ENCODE results near the gene DTD2.
"Not testable (repeated sequence)": the region's sequence is repeated elsewhere in the genome, so short reads cannot be mapped to it uniquely, and the experiment has no call there.

DTD2 gene

DNA sequence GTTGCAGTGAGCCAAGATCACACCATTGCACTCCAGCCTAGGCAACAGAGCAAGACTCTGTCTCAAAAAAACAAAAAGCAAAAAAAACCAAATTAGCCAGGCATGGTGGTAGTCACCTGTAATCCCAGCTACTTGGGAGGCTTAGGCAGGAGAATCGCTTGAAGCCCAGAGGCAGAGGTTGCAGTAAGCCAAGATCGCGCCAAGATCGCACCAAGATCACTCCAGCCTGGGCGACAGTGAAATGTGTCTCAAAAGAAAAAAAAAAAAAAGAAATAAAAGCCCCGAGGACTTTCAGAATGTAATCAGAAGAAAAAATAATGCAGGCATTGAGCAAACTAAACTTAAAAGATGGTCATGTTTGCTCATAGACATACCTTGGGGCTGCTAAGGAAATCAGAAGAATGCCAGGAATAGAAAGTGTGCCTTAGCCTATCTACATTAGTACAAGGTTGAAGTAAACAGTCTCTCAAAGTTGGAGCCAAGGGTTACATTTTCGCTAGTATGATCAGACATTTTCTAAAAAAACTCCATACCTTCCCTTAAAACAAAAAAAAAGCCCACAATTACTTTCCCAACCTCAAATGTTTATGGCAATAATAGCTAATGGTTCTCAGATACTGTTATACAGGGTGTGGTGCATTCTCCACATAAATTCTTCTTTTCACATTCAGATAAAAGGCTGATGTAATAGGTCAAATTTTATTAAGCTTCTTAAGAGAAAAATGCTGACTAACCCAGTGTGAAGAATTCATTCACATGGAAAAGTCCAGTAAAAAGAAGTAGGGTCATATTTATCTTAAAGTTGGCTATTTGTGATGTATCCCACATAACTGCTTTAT, 15.8 kb downstream of the DTD2 start:
- DNase-seq = no peak

DNA sequence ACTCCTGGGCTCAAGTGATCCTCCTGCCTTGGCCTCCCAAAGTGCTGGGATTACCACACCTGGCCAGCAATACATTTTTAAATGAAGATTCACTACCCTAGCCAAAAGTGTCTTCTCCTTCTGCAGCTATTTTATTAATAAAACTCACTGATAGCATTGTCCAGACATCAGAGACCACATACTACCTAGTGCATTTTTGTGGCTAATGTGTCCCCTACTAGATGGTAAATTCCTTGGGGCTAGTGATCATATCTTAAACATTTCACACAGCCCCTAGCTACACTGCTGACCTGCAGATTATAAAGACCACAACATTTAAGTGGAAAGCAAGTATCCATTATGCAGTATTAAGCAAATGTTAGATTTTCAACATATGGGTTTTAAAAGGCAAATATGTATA, 17.0 kb downstream of the DTD2 start:
- DNase-seq = no peak

DNA sequence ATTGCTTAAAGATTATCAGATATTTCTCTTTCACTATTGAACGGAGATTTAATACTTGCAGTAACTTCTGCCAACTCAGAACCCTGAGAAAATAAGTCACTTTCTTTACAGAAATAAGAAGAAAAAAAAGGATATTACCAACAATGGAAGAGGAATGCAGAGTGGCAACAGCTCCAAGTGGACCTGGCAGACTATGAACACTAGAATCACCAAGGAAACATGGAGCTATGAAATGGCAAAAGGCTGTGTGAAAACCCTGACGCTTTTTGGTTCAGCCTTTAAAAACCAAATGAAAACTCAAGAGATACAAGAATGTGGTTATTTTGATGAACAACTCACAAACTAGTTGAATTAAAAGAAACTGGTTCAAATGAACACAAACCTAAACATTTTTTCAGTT, 17.7 kb downstream of the DTD2 start:
- DNase-seq = no peak

DNA sequence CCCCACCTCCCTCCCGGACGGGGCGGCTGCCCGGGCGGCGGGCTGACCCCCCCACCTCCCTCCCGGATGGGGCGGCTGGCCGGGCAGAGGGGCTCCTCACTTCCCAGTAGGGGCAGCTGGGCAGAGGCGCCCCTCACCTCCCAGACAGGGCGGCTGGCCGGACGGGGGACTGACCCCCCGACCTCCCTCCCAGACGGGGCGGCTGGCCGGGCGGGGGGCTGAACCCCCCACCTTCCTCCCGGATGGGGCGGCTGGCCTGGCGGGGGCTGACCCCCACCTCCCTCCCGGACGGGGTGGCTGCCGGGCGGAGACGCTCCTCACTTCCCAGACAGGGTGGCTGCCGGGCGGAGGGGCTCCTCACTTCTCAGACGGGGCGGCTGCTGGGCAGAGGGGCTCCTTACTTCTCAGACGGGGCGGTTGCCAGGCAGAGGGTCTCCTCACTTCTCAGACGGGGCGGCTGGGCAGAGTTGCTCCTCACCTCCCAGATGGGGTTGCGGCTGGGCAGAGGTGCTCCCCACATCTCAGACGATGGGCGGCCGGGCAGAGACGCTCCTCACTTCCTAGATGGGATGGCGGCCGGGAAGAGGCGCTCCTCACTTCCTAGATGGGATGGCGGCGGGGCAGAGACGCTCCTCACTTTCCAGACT, 20.1 kb downstream of the DTD2 start:
- DNase-seq = not testable (repeated sequence)

GRCh38 chr14:31435276-31435675, 22.0 kb downstream of the DTD2 start:
- no peak for DNase-seq

DNA sequence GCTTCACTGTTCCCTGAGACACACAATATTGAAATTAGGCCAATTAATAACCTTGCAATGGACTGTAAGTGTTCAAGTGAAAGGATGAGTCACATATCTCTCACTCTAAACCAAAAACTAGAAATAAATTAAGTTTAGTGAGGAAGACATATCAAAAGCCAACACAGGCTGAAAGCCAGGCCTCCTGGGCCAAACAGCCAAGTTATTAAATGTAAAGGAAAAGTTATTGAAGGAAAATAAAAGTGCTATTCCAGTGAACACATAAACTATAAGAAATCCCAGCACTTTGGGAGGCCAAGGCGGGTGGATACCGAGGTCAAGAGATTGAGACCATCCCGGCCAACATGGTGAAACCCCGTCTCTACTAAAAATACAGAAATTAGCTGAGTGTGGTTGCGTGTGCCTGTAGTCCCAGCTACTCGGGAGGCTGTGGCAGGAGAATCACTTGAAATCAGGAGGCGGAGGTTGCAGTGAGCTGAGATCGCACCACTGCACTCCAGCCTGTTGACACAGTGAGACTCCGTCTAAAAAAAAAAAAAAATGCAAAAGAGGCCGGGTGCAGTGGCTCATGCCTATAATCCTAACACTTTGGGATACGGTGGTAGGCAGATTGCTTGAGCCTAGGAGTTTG, 26.6 kb downstream of the DTD2 start:
- no peak for DNase-seq

GRCh38 chr14:31429791-31430190, 27.5 kb downstream of the DTD2 start:
- no peak for DNase-seq

- DNase-seq = no peak
These were observed 29.3 kb downstream of the DTD2 start for GRCh38 chr14:31428011-31428410.

- no peak for DNase-seq
These were observed 30.6 kb downstream of the DTD2 start for GRCh38 chr14:31426663-31427062.

DNA sequence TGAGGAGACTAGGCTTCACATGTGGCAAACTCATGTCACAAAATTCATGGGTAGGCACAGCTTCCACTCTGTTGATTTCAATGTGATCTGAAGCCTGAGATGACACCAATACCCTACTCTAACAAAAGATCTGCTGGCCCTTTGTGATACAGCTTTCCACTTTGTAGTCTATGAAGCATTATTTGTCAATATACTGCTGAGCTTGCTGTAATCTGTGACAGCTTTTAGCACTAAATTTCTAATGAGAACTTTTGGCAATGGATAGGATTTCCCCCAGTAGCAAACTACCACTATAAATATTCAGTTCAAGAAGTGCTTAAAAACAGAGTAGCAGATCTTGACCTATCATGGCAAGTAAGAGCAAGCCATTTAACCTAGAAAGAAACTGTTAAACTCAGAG, 31.4 kb downstream of the DTD2 start:
- no peak for DNase-seq

- DNase-seq = no peak
These were observed 36.1 kb downstream of the DTD2 start for GRCh38 chr14:31421200-31421599.

DNA sequence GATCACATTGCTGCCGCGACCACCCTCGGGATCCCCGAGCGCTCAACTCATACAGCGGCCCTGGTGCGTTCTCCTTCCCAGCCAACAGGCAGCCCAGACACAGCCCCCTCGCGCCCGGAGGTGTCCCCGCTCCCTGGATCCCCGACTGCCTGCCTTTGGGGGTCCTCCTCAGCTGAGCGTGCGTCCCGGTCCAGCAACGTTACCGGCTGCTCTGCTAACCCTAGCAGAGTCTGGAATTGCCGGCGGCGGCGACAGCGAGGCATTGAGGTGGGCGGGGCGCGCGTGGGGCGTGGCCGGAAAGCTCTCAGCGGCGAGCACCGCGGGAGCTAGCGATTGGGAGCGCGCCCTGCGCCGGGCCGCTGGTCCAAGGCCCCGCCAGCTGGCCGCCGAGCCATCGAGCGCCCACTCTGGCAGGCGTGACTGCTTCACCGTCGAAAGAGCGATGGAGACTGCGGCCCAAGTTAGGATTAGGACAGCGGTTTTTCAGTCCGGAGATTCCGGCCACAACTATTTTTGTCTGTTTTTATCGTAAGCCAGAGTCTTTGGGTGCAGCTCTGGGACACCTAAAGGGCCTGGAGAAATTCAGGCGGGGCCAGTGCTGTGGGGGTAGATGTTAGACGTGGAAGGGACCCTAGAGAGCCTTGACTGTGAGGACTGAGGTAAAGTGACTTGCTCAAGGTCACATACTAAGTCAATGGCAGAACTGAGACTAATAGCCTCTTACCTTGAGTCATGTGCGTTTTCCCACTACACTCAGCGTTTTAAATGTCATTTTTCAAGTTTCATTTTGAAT, 36.8 kb downstream of the DTD2 start, which contains the start of gene HEATR5A:
TSS of gene HEATR5A (minus strand) at position 232 of the 793 bp plus-strand sequence. CDS start 17,575 bp downstream, outside the sequence.
- peak; percentile 87 to 92 for DNase-seq

GRCh38 chr14:31419967-31420318, 37.4 kb downstream of the DTD2 start:
- peak; percentile 2 to 3 for DNase-seq

DNA sequence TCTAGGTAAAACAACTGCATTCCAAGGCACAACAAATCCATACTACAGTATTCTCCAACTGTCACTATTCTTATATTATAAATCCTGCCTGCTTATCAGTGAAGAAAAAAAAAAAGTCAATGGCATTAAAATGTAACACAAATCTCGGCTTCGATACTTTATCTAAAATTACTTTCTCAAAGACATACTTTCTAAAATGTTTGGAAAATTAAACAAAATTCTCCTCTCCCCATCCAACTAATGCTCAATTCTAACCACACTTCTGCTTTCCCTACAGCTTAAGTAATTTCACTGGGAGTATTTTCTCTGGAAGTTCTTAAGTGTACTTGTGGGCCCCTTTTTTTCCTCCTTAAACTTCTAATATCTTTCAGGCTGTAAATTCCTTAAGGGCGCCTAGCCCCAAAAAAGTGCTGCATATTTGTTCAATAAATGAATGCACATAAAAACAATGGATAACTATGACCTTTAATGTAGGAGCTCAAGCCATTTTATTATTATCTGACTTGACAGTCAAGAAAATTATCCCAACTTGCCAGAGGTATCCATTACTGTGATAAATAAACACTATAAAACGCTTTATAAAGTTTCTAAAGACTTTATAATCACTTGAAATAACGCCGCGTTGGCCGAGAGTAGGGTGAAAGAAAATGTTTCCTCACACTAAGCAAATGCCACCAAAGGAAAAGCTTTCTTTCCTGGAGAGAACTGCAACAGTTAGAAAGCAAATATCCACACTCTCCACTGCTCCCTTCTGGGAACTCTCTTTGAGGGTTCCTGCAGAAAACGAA, 37.9 kb downstream of the DTD2 start:
- no peak for DNase-seq

DNA sequence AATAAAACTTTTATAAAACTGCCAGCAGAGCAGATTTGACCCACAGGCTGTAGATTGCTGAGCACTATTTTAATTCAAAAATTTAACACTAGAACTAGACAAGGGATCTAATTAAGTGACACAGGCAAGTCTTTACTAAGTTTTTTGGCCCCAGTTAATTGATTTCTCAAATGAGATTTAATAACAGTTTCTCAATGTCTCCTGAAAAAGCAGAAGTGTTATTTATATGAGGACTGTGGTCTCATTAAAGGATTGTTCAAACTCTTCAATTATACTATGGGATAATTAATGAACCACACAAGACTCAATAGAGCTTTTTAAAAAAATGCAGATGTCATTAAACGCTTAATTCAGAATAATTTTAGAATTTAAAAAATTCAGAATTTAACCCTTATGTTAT, 38.9 kb downstream of the DTD2 start:
- no peak for DNase-seq

DNA sequence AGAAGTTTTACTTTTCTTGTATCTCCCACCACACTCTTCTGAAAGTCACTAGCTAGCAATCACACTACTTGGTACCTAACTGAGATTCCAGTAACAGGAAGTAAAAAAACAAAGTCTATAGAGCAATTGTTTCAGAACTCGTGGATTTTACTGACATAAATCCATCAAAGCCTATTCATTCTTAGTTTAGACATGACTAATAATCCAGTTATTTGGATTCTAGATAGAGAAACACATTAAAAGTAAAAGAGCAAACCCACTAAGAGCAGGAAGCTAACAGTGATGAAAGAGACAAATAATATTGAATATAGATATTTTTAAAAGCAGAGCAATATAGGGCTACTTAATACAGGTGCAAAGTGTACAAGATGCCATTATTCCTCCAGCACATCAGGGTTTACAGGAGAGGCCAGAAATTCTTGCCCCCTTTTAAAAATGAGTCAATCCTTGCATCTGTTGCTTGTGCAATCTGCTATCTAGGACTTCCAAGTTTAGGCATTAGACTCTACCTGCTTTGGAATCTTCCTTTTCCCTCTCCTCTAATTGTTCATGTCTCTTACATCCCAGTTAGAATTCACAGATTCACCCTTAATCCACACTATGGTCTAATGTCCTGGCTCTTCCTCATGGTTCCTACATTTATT, 43.0 kb downstream of the DTD2 start:
- no peak for DNase-seq

GRCh38 chr14:31411218-31411727, 46.0 kb downstream of the DTD2 start:
- DNase-seq = no peak

GRCh38 chr14:31410048-31410650, 47.2 kb downstream of the DTD2 start:
- DNase-seq = no peak

DNA sequence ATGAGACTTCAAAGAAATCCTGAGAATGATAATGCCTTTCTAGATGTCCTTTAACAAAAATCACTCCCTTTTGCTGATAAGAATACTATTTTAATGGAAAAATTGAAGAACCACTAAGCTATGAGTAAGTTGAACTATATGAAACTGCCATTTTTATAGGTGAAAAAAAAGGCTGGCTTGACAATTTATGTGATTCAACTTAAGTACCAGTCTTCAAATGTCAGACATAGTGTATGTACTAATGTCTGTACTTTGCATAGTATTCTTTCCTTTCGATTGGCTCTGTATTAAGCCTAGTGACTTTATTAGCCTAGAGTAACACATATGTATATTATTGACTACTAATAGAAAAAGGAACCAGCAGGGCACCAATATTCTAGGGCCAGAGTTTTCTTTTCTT, 48.9 kb downstream of the DTD2 start:
- no peak for DNase-seq

DNA sequence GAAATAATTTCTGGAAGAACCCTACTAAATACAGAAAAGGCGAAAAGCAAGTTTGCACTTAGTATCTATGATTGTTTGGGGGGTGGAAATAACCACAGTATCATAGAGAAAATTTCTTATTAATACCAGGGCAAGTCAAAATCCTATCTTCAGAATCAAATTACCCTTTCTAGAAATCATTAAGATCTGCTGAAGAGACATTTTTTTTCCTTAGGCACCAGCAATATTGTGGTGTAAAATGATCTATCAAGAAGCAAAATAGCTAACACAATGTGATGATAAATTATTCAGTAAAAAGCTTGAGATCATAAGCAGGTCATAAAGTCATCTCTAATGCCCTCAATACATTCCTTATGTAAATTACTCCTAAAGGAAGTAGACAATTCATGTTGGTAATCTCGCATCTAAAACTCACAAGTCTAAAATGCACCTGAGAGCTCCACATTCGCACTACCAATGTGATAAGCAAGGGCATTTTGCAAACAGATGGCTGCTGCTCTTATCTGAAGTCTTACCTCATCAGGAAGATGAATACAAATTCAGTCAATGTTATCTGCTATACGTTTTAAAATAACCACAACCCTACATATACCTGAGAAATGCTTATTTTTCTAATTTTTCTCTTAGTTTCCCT, 51.6 kb downstream of the DTD2 start:
- no peak for DNase-seq

- DNase-seq = no peak
These were observed 52.2 kb downstream of the DTD2 start for GRCh38 chr14:31405106-31405505.
